Measurements from ENCODE around the gene CNGA2. TPM values are rescaled to one million over a fixed set of nuclear protein-coding genes. Genes with fewer than 3 reads are reported as not detected.

CNGA2 gene
- total RNA-seq, 2 donors from 2014 or later, result not detected

- Histone ChIP-seq H3K27ac (ENCODE audit: low read depth, low read length) (no peak overlapping the region), H3K27me3 (ENCODE audit: control insufficient read depth, insufficient read depth, low read length, poor library complexity, severe bottlenecking) (no peaks in the 10 kb centered on the region), H3K9ac (ENCODE audit: extremely low read depth, low read length, poor library complexity, severe bottlenecking) (no peak overlapping the region), H3K4me1 (ENCODE audit: control insufficient read depth, insufficient read depth, low read length) (no peaks in the 10 kb centered on the region), H3K9me3 (ENCODE audit: control insufficient read depth, low read length) (no peaks in the 10 kb centered on the region), H3K36me3 (ENCODE audit: control insufficient read depth, insufficient read depth, low read length) (no peaks in the 10 kb centered on the region), H3K4me3 (ENCODE audit: low read length) (no peak overlapping the region)
- Mint-ChIP-seq H3K4me1 (no peaks in the 10 kb centered on the region), H3K4me3 (no peak overlapping the region), H3K27ac (no peak overlapping the region), H3K9me3 (peaks cover 60% of the 10 kb centered on the region), H3K36me3 (ENCODE audit: low read depth) (no peaks in the 10 kb centered on the region), H3K27me3 (ENCODE audit: insufficient read depth) (peaks cover 3% of the 10 kb centered on the region)
- DNase-seq, result no peak
- WGBS, 2 experiments (ENCODE audit: insufficient coverage in 1 of 2, insufficient read length in 1 of 2), result 65% methylated on average over 2 of the region's 2 CpGs; no CpG with 5 or more reads in 1 of the 2 experiments
- no peak for TF ChIP-seq CTCF (conservative IDR thresholded peaks at IDR 0.05)
Measured at GRCh38 chrX:151735219-151735618, 673 bp downstream of the CNGA2 start.

- H3K4me1 ChIP-seq (ENCODE audit: control insufficient read depth, insufficient read depth, low read length), result no peaks in the 10 kb centered on the region
- H3K4me3 ChIP-seq (ENCODE audit: low read length), result no peak overlapping the region
- TF ChIP-seq CTCF (conservative IDR thresholded peaks at IDR 0.05), result no peak
- H3K27ac ChIP-seq (ENCODE audit: low read depth, low read length), result no peak overlapping the region
- peaks cover 70% of the 10 kb centered on the region for H3K9me3 Mint-ChIP-seq
- H3K27me3 Mint-ChIP-seq (ENCODE audit: insufficient read depth), result peaks cover 3% of the 10 kb centered on the region
- H3K36me3 ChIP-seq (ENCODE audit: control insufficient read depth, insufficient read depth, low read length), result no peaks in the 10 kb centered on the region
- no peaks in the 10 kb centered on the region for H3K27me3 ChIP-seq (ENCODE audit: control insufficient read depth, insufficient read depth, low read length, poor library complexity, severe bottlenecking)
- WGBS, 2 experiments (ENCODE audit: insufficient coverage in 1 of 2, insufficient read length in 1 of 2), result 89% methylated on average over 6 of the region's 6 CpGs; no CpG with 5 or more reads in 1 of the 2 experiments
- no peak overlapping the region for H3K9ac ChIP-seq (ENCODE audit: extremely low read depth, low read length, poor library complexity, severe bottlenecking)
- H3K36me3 Mint-ChIP-seq (ENCODE audit: low read depth), result no peaks in the 10 kb centered on the region
- no peaks in the 10 kb centered on the region for H3K4me1 Mint-ChIP-seq
- DNase-seq, result no peak
- no peak overlapping the region for H3K4me3 Mint-ChIP-seq
- no peaks in the 10 kb centered on the region for H3K9me3 ChIP-seq (ENCODE audit: control insufficient read depth, low read length)
- no peak overlapping the region for H3K27ac Mint-ChIP-seq
Measured at GRCh38 chrX:151736685-151737084, 2.1 kb downstream of the CNGA2 start.

- Histone ChIP-seq H3K27ac (ENCODE audit: low read depth, low read length) (no peak overlapping the region), H3K27me3 (ENCODE audit: control insufficient read depth, insufficient read depth, low read length, poor library complexity, severe bottlenecking) (no peaks in the 10 kb centered on the region), H3K4me3 (ENCODE audit: low read length) (no peak overlapping the region), H3K9ac (ENCODE audit: extremely low read depth, low read length, poor library complexity, severe bottlenecking) (no peak overlapping the region), H3K36me3 (ENCODE audit: control insufficient read depth, insufficient read depth, low read length) (no peaks in the 10 kb centered on the region), H3K4me1 (ENCODE audit: control insufficient read depth, insufficient read depth, low read length) (no peaks in the 10 kb centered on the region), H3K9me3 (ENCODE audit: control insufficient read depth, low read length) (no peaks in the 10 kb centered on the region)
- Mint-ChIP-seq H3K36me3 (ENCODE audit: low read depth) (no peaks in the 10 kb centered on the region), H3K4me3 (no peak overlapping the region), H3K27ac (no peak overlapping the region), H3K9me3 (peaks cover 73% of the 10 kb centered on the region), H3K27me3 (ENCODE audit: insufficient read depth) (peaks cover 3% of the 10 kb centered on the region), H3K4me1 (no peaks in the 10 kb centered on the region)
- TF ChIP-seq CTCF (conservative IDR thresholded peaks at IDR 0.05), result no peak
- WGBS, 2 experiments (ENCODE audit: insufficient coverage in 1 of 2, insufficient read length in 1 of 2), result 99% methylated on average over 5 of the region's 5 CpGs; no CpG with 5 or more reads in 1 of the 2 experiments
- no peak for DNase-seq
Measured at GRCh38 chrX:151737494-151737893, 2.9 kb downstream of the CNGA2 start.

Measured in endodermal cell (in vitro differentiated cells).